M059J (cell line): Measurements from ENCODE around the gene CNTN1. TPM values are rescaled to one million over a fixed set of nuclear protein-coding genes. Genes with fewer than 3 reads are reported as not detected.

Experiments
- DNase-seq: peaks from one replicate; pipeline ENCODE4 v3.0.0-alpha.2; 2012; ENCODE audit warnings: low read depth
- total RNA-seq: library from RNA; depleted of rRNA; stranded (reverse); fragments of >200 nt; shearing (Covaris generic); gene quantifications from 2 replicates; pipeline ENCODE4 v1.2.3, GENCODE V29; 2014

CNTN1 gene
- total RNA-seq, 1 experiment from 2014 or later: 0.74 TPM

GRCh38 chr12:41120211-41120610 is 428.0 kb downstream of the CNTN1 start:
- DNase-seq: no peak

GRCh38 chr12:41121374-41121773 is 429.1 kb downstream of the CNTN1 start:
- DNase-seq: no peak
